ENCODE measurements around the gene WASHC3.

Gene WASHC3

GRCh38 chr12:102061560-102062418, at the start of gene WASHC3:
WASHC3 (minus strand) TSS chr12:102061991; CDS start chr12:102061962, 29 bp downstream.
- TF ChIP-seq BACH2 (CRISPR knock-in tag; IDR thresholded peaks at IDR 0.05; ENCODE audit: borderline replicate concordance) (no peak), ARNTL (CRISPR knock-in tag; IDR thresholded peaks at IDR 0.05; ENCODE audit: borderline replicate concordance, low read depth) (no peak), ZNF565 (CRISPR knock-in tag; conservative IDR thresholded peaks at IDR 0.05; ENCODE audit: low read depth) (no peak), TSHZ2 (CRISPR knock-in tag; IDR thresholded peaks at IDR 0.05) (no peak), SNAI2 (CRISPR knock-in tag; IDR thresholded peaks at IDR 0.05) (no peak), TOX (CRISPR knock-in tag; IDR thresholded peaks at IDR 0.05; ENCODE audit: borderline replicate concordance) (no peak), PPARA (CRISPR knock-in tag; IDR thresholded peaks at IDR 0.05; ENCODE audit: borderline replicate concordance) (no peak)
- TF ChIP-seq, protein P1, sequence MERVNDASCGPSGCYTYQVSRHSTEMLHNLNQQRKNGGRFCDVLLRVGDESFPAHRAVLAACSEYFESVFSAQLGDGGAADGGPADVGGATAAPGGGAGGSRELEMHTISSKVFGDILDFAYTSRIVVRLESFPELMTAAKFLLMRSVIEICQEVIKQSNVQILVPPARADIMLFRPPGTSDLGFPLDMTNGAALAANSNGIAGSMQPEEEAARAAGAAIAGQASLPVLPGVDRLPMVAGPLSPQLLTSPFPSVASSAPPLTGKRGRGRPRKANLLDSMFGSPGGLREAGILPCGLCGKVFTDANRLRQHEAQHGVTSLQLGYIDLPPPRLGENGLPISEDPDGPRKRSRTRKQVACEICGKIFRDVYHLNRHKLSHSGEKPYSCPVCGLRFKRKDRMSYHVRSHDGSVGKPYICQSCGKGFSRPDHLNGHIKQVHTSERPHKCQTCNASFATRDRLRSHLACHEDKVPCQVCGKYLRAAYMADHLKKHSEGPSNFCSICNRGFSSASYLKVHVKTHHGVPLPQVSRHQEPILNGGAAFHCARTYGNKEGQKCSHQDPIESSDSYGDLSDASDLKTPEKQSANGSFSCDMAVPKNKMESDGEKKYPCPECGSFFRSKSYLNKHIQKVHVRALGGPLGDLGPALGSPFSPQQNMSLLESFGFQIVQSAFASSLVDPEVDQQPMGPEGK (CRISPR knock-in tag; IDR thresholded peaks at IDR 0.05; ENCODE audit: borderline replicate concordance) = no peak
- peak; percentile 99 for ATAC-seq

- no peak for ATAC-seq
- TF ChIP-seq TCF4 (CRISPR knock-in tag; IDR thresholded peaks at IDR 0.05; ENCODE audit: borderline replicate concordance) = no peak
- TF ChIP-seq ESRRG (CRISPR knock-in tag; IDR thresholded peaks at IDR 0.05) = no peak
- no peak for TF ChIP-seq POU6F1 (CRISPR knock-in tag; IDR thresholded peaks at IDR 0.05; ENCODE audit: borderline replicate concordance, low read depth)
- no peak for TF ChIP-seq ZNF565 (CRISPR knock-in tag; conservative IDR thresholded peaks at IDR 0.05; ENCODE audit: low read depth)
- no peak for TF ChIP-seq ARNTL (CRISPR knock-in tag; IDR thresholded peaks at IDR 0.05; ENCODE audit: borderline replicate concordance, low read depth)
- TF ChIP-seq TSHZ2 (CRISPR knock-in tag; IDR thresholded peaks at IDR 0.05) = no peak
- TF ChIP-seq ZNF8 (CRISPR knock-in tag; IDR thresholded peaks at IDR 0.05) = no peak
- no peak for TF ChIP-seq CREB5 (CRISPR knock-in tag; IDR thresholded peaks at IDR 0.05; ENCODE audit: low read depth)
- no peak for TF ChIP-seq ISL1 (CRISPR knock-in tag; IDR thresholded peaks at IDR 0.05)
- TF ChIP-seq TOX (CRISPR knock-in tag; IDR thresholded peaks at IDR 0.05; ENCODE audit: borderline replicate concordance) = no peak
- TF ChIP-seq ZFP30 (CRISPR knock-in tag; IDR thresholded peaks at IDR 0.05) = no peak
- TF ChIP-seq, protein P1 (CRISPR knock-in tag; IDR thresholded peaks at IDR 0.05; ENCODE audit: borderline replicate concordance) = no peak
- no peak for TF ChIP-seq CSRNP3 (CRISPR knock-in tag; IDR thresholded peaks at IDR 0.05)
- TF ChIP-seq PPARA (CRISPR knock-in tag; IDR thresholded peaks at IDR 0.05; ENCODE audit: borderline replicate concordance) = no peak
Measured at GRCh38 chr12:102110782-102111181, 49.0 kb upstream of the WASHC3 start.
